ENCODE data around the gene FAM184B. TPM values are rescaled to one million over a fixed set of nuclear protein-coding genes. Genes with fewer than 3 reads are reported as not detected.

The FAM184B gene
- total and polyA plus RNA-seq, 2 of the 4 experiments (the other 2 are of a cell fraction): 0.07 to 0.18 TPM

GRCh38 chr4:17769406-17770174 is 11.8 kb downstream of the FAM184B start:
- Histone ChIP-seq H3K9me1 (ENCODE audit: insufficient read depth, low read length) (no peaks in the 10 kb centered on the region), H3K36me3 (ENCODE audit: control insufficient read depth, insufficient read depth, low read length) (no peaks in the 10 kb centered on the region), H3K4ac (ENCODE audit: low read depth, low read length) (no peak overlapping the region), H3K14ac (replicated peaks; ENCODE audit: low read depth, low read length) (no peak overlapping the region), H2BK5ac (ENCODE audit: low read depth, low read length, poor library complexity, severe bottlenecking) (no peak overlapping the region), H3K27me3 (ENCODE audit: control insufficient read depth, insufficient read depth, low read length) (peaks cover 1% of the 10 kb centered on the region; the same call in 1 of the 2 replicates), H4K5ac (ENCODE audit: low read depth, low read length) (no peak overlapping the region), H2AK9ac (replicated peaks; ENCODE audit: low read depth, low read length, poor library complexity) (no peak overlapping the region), H3K27ac (ENCODE audit: insufficient read depth, low read length) (no peak overlapping the region), H3K4me2 (ENCODE audit: low read depth, low read length) (no peak overlapping the region), H3K9ac (ENCODE audit: low read depth, low read length) (no peak overlapping the region), H3K9me3 (ENCODE audit: control insufficient read depth, insufficient read depth, low read length) (no peaks in the 10 kb centered on the region), H2BK120ac (ENCODE audit: low read depth, low read length) (no peak overlapping the region), H3K23ac (ENCODE audit: low read depth, low read length) (no peak overlapping the region), H4K91ac (ENCODE audit: insufficient read depth, low read depth, low read length) (no peak overlapping the region), H2BK15ac (ENCODE audit: low read depth, low read length) (no peak overlapping the region), H3K4me1 (ENCODE audit: control insufficient read depth, insufficient read depth, low read length) (no peaks in the 10 kb centered on the region), H2BK20ac (ENCODE audit: low read depth, low read length) (no peak overlapping the region), H3K4me3 (ENCODE audit: insufficient read depth, low read depth, low read length) (no peak overlapping the region), H2AK5ac (ENCODE audit: low read depth, low read length) (no peak overlapping the region), H2AFZ (replicated peaks; ENCODE audit: low read length, poor library complexity) (no peak overlapping the region), H4K8ac (ENCODE audit: low read depth in 2 of 2, low read length in 2 of 2) (no peak overlapping the region), H3K18ac (ENCODE audit: low read depth, low read length) (no peak overlapping the region), H3K79me1 (ENCODE audit: low read depth in 1 of 2, low read length in 2 of 2) (no peaks in the 10 kb centered on the region), H3K56ac (ENCODE audit: extremely low read depth, insufficient read depth, low read length) (no peak overlapping the region), H4K20me1 (ENCODE audit: insufficient read depth, low read length) (no peaks in the 10 kb centered on the region)
- dilution Hi-C loops (cut with HindIII; ENCODE audit: low sequenced_read_pairs, unreplicated experiment) (no loop called here), intact Hi-C loops (cut with micrococcal nuclease) (no loop called here), in situ Hi-C loops (cut with MboI; ENCODE audit: low sequenced_read_pairs) (no loop called here)
- WGBS, 2 experiments (ENCODE audit: extremely low coverage in 2 of 2, insufficient read length in 1 of 2): 17% methylated on average over 1 of the region's 8 CpGs; no CpG with 5 or more reads in 1 of the 2 experiments
- ATAC-seq (ENCODE audit: low read depth) (no peak), DNase-seq (no peak)
- no peak for TF ChIP-seq RCOR1 (IDR thresholded peaks at IDR 0.05; ENCODE audit: insufficient replicate concordance, low read length)
- no peak for TF ChIP-seq POLR2A (IDR thresholded peaks at IDR 0.05; ENCODE audit: low read depth, low read length)
- TF ChIP-seq NFE2L2 (IDR thresholded peaks at IDR 0.05; ENCODE audit: low read depth, low read length): no peak
- TF ChIP-seq USF2 (IDR thresholded peaks at IDR 0.05; ENCODE audit: low read depth, low read length): no peak
- TF ChIP-seq RFX5 (IDR thresholded peaks at IDR 0.05; ENCODE audit: low read depth, low read length): no peak
- TF ChIP-seq CTCF (conservative IDR thresholded peaks at IDR 0.05; ENCODE audit: low read depth, low read length): no peak
- no peak for TF ChIP-seq CHD1 (IDR thresholded peaks at IDR 0.05; ENCODE audit: low read depth, low read length)
- ChIA-PET CTCF (no interaction called here), POLR2A (ENCODE audit: unreplicated experiment) (no interaction called here)
- no TSS peak for BruUV-seq (replicated peaks)
